ENCODE results near the gene RNF157. TPM values are rescaled to one million over a fixed set of nuclear protein-coding genes. Genes with fewer than 3 reads are reported as not detected.
"Not testable (repeated sequence)": the region's sequence is repeated elsewhere in the genome, so short reads cannot be mapped to it uniquely, and the experiment has no call there.

Gene RNF157
- total and polyA plus RNA-seq, 9 of the 15 experiments (the other 6 are each of a cell fraction or from before 2014, with no cell fraction given) = 8.1 to 31.7 (median 20.8) TPM

GRCh38 chr17:76252967-76253766 lies 12.9 kb upstream of the RNF157 start:
- BruUV-seq (replicated peaks); H3K79me2 ChIP-seq (ENCODE audit: control insufficient read depth, insufficient read depth, low read length); H3K36me3 ChIP-seq (ENCODE audit: control insufficient read depth, insufficient read depth, low read length); FAIRE-seq; H3K9me1 ChIP-seq (ENCODE audit: control insufficient read depth, insufficient read depth, low read length); in situ Hi-C loops (cut with MboI); H3K27ac ChIP-seq (ENCODE audit: extremely low read depth, low read depth, low read length); H3K9ac ChIP-seq (ENCODE audit: insufficient read depth in 1 of 2, low read depth in 2 of 2, low read length in 2 of 2); H3K9me3 ChIP-seq (replicated peaks; ENCODE audit: control insufficient read depth, insufficient read depth, low read depth, low read length); H3K4me3 ChIP-seq; H4K20me1 ChIP-seq (replicated peaks; ENCODE audit: control insufficient read depth, insufficient read depth, low read length); intact Hi-C loops (cut with micrococcal nuclease); H3K4me1 ChIP-seq (replicated peaks in 1 of 2; ENCODE audit: control insufficient read depth in 2 of 2, insufficient read depth in 2 of 2, low read length in 2 of 2); H2AFZ ChIP-seq (ENCODE audit: low read depth, low read length); H3K4me2 ChIP-seq (ENCODE audit: insufficient read depth, low read length); H3K27me3 ChIP-seq (ENCODE audit: control insufficient read depth in 2 of 2, insufficient read depth in 2 of 2, low read length in 2 of 2); CTCF ChIA-PET (ENCODE audit: low intra/inter-chr PET ratio); TF ChIP-seq TEAD4 (CRISPR knock-in tag; IDR thresholded peaks at IDR 0.05; ENCODE audit: borderline replicate concordance); NR2C2 (CRISPR knock-in tag; IDR thresholded peaks at IDR 0.05); JUND (tag; IDR thresholded peaks at IDR 0.05; ENCODE audit: borderline replicate concordance, low read depth, low read length): not testable (repeated sequence)
- WGBS (ENCODE audit: insufficient coverage, low coverage, missing lambda C conversion rate) = 42% methylated on average over 22 of the region's 23 CpGs
- ATAC-seq (peak; percentile 71), DNase-seq (ENCODE audit: extremely low read depth in 1 of 4, low spot score in 3 of 4) (peak in 1 of 4 experiments; percentile 72)
- POLR2A ChIA-PET = interaction anchor here (0.9 to 17.8 kb wide), 4 partner anchors 9 to 18 kb away, joined by 3 to 227 read pairs (median 4); partner anchors contain the start of gene RNF157
- TF ChIP-seq CREM (IDR thresholded peaks at IDR 0.05; ENCODE audit: low read depth) (peak; percentile 22; the same call in 1 of the 2 replicates), SMAD4 (CRISPR knock-in tag; conservative IDR thresholded peaks at IDR 0.05) (peak; percentile 60), KLF1 (tag; IDR thresholded peaks at IDR 0.05) (peak; percentile 46; the same call in 1 of the 2 replicates), CBFA2T2 (conservative IDR thresholded peaks at IDR 0.05) (peak; percentile 84), HDAC2 (IDR thresholded peaks at IDR 0.05) (peak; percentile 62), ARID1B (IDR thresholded peaks at IDR 0.05) (peak; percentile 80), TEAD4 (IDR thresholded peaks at IDR 0.05; ENCODE audit: low read length) (peak; percentile 59; the same call in 1 of the 2 replicates), SOX6 (IDR thresholded peaks at IDR 0.05) (0 out of 2 replicates have a peak, but pooled peaks have one; percentile 12), NR2C2 (tag; IDR thresholded peaks at IDR 0.05) (peak; percentile 54; the same call in 1 of the 2 replicates), CXXC5 (CRISPR knock-in tag; IDR thresholded peaks at IDR 0.05) (peak; percentile 45), JUND (IDR thresholded peaks at IDR 0.05; ENCODE audit: borderline replicate concordance, low read depth, low read length) (0 out of 2 replicates have a peak, but pooled peaks have one; percentile 20), ESRRA (IDR thresholded peaks at IDR 0.05; ENCODE audit: borderline replicate concordance, low read depth) (peak; percentile 69), SMARCE1 (IDR thresholded peaks at IDR 0.05) (0 out of 2 replicates have a peak, but pooled peaks have one; percentile 32), NR2C1 (IDR thresholded peaks at IDR 0.05) (peak; percentile 42; the same call in 1 of the 2 replicates), NR2C1 (tag; IDR thresholded peaks at IDR 0.05) (peak; percentile 43; the same call in 1 of the 2 replicates), KDM1A (IDR thresholded peaks at IDR 0.05) (peak; percentile 99), RCOR1 (IDR thresholded peaks at IDR 0.05; ENCODE audit: borderline replicate concordance in 1 of 2, low read depth in 2 of 2, low read length in 2 of 2) (peak; percentile 61 to 94; a peak in 3 of 4 replicates), SMARCA4 (IDR thresholded peaks at IDR 0.05) (peak; percentile 55; the same call in 1 of the 2 replicates), EGR1 (conservative IDR thresholded peaks at IDR 0.05) (peak; percentile 87), LEF1 (IDR thresholded peaks at IDR 0.05) (0 out of 2 replicates have a peak, but pooled peaks have one; percentile 41), NCOR1 (IDR thresholded peaks at IDR 0.05) (peak; percentile 77), HDAC1 (IDR thresholded peaks at IDR 0.05) (peak in 1 of 2 experiments; percentile 93; a peak in 2 of 4 replicates)
- TF ChIP-seq, protein P1, sequence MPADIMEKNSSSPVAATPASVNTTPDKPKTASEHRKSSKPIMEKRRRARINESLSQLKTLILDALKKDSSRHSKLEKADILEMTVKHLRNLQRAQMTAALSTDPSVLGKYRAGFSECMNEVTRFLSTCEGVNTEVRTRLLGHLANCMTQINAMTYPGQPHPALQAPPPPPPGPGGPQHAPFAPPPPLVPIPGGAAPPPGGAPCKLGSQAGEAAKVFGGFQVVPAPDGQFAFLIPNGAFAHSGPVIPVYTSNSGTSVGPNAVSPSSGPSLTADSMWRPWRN (IDR thresholded peaks at IDR 0.05; ENCODE audit: low read depth) = peak; percentile 65; the same call in 1 of the 2 replicates
